HepG2 (cell line): ENCODE measurements around the gene DTNB. TPM values are rescaled to one million over a fixed set of nuclear protein-coding genes. Genes with fewer than 3 reads are reported as not detected.

Source experiments
- ARID4A ChIP-seq: sonication (generic); formaldehyde crosslinking; IDR thresholded peaks from 2 replicates; pipeline ENCODE4 v1.5.0; 2020; ENCODE audit warnings: mild to moderate bottlenecking, missing genetic modification reagents, borderline replicate concordance
- CC2D1A ChIP-seq: sonication (generic); formaldehyde crosslinking; IDR thresholded peaks from 2 replicates; pipeline ENCODE4 v1.8.1; 2023; ENCODE audit warnings: mild to moderate bottlenecking, missing genetic modification reagents
- CENPX ChIP-seq: sonication (generic); formaldehyde crosslinking; IDR thresholded peaks from 2 replicates; pipeline ENCODE4 v1.9.0; 2021; ENCODE audit warnings: mild to moderate bottlenecking, missing genetic modification reagents, moderate library complexity
- DDIT3 ChIP-seq: sonication (generic); formaldehyde crosslinking; IDR thresholded peaks from 2 replicates; pipeline ENCODE4 v1.4.0; 2020; ENCODE audit warnings: mild to moderate bottlenecking, missing genetic modification reagents
- FOXA3 ChIP-seq: IDR thresholded peaks from 2 replicates; pipeline ENCODE4 v1.6.1; 2016; ENCODE audit warnings: missing genetic modification reagents, missing compliant biosample characterization
- HDAC2 ChIP-seq: sonication (generic); formaldehyde crosslinking; IDR thresholded peaks from 2 replicates; pipeline ENCODE4 v1.4.0; 2020; ENCODE audit warnings: missing genetic modification reagents
- NCOA2 ChIP-seq: sonication (generic); formaldehyde crosslinking; IDR thresholded peaks from 2 replicates; pipeline ENCODE4 v1.8.0; 2022; ENCODE audit warnings: inconsistent platforms
- PCBP1 ChIP-seq: fragments of 200-400 bp; formaldehyde crosslinking; IDR thresholded peaks from 2 replicates; pipeline ENCODE4 v1.6.1; 2017; ENCODE audit warnings: mild to moderate bottlenecking, low read depth, low read length, borderline replicate concordance
- ZBTB34 ChIP-seq: sonication (generic); formaldehyde crosslinking; IDR thresholded peaks from 2 replicates; pipeline ENCODE4 v1.8.0; 2022; ENCODE audit warnings: mild to moderate bottlenecking, missing genetic modification reagents
- ZNF280D ChIP-seq: sonication (generic); formaldehyde crosslinking; IDR thresholded peaks from 2 replicates; pipeline ENCODE4 v1.5.1; 2020; ENCODE audit warnings: mild to moderate bottlenecking, missing genetic modification reagents
- ZNF326 ChIP-seq: sonication (generic); formaldehyde crosslinking; IDR thresholded peaks from 2 replicates; pipeline ENCODE4 v1.4.0; 2020; ENCODE audit warnings: missing genetic modification reagents, borderline replicate concordance
- ZNF432 ChIP-seq: sonication (generic); formaldehyde crosslinking; IDR thresholded peaks from 2 replicates; pipeline ENCODE4 v1.5.0; 2020; ENCODE audit warnings: missing genetic modification reagents, mild to moderate bottlenecking, borderline replicate concordance
- ZNF503 ChIP-seq: sonication (generic); formaldehyde crosslinking; IDR thresholded peaks from 2 replicates; pipeline ENCODE4 v1.4.0; 2020; ENCODE audit warnings: missing genetic modification reagents
- ZNF891 ChIP-seq: sonication (generic); formaldehyde crosslinking; IDR thresholded peaks from 2 replicates; pipeline ENCODE4 v1.5.0; 2020; ENCODE audit warnings: mild to moderate bottlenecking, missing genetic modification reagents
- polyA plus RNA-seq, 8 experiments: library from polyadenylated mRNA; depleted of rRNA in 3 of 8; stranded (reverse) in 7 of 8; unstranded in 1 of 8; fragments of >200 nt; fragmentation: Illumina TruSeq in 4 of 8; extraction: Trizol in 4 of 8; gene quantifications; 2 replicates each; pipeline versions ENCODE4 v1.2.1 to v1.2.3, GENCODE V29; 2011 to 2016; ENCODE audit warnings: low read depth in 4 of 8, missing spikeins in 1 of 8, mixed read lengths in 1 of 8; ENCODE audit not compliant: insufficient read depth in 1 of 8
- total RNA-seq, 5 experiments: library from RNA; depleted of rRNA; stranded (reverse); fragments of >200 nt; fragmentation: Illumina TruSeq; extraction: Trizol; gene quantifications; 2 replicates each; pipeline ENCODE4 v1.2.3, GENCODE V29; 2016; ENCODE audit warnings: low read depth in 1 of 5

DTNB gene
- total and polyA plus RNA-seq, 2 of the 13 experiments (the other 11 are each of a cell fraction or from before 2014, with no cell fraction given), result 14.4 to 23.9 TPM

GRCh38 chr2:25340181-25340921 is 333.0 kb downstream of the DTNB start (continued):
- TF ChIP-seq ZNF280D (CRISPR knock-in tag) (no peak), FOXA3 (CRISPR knock-in tag) (no peak), DDIT3 (CRISPR knock-in tag) (no peak), ZNF432 (CRISPR knock-in tag) (no peak), CENPX (CRISPR knock-in tag) (no peak), PCBP1 (no peak), CC2D1A (CRISPR knock-in tag) (no peak), NCOA2 (CRISPR knock-in tag) (no peak), HDAC2 (CRISPR knock-in tag) (no peak), ZBTB34 (CRISPR knock-in tag) (0 out of 2 replicates have a peak, but pooled peaks have one; percentile 5), ZNF326 (CRISPR knock-in tag) (no peak), ARID4A (CRISPR knock-in tag) (no peak), ZNF891 (CRISPR knock-in tag) (no peak), ZNF503 (CRISPR knock-in tag) (no peak)
